Stimulated activated CD4-positive, alpha-beta T cell treated with anti-CD3 and anti-CD28 coated beads, Interleukin-15, amount 100 ng/mL, for 24 hours (primary cell): ENCODE results near the gene TOX2.

ENCODE experiments used
- DNase-seq: peaks from one replicate; pipeline ENCODE4 v3.0.0-alpha.2; 2020

The TOX2 gene

DNA sequence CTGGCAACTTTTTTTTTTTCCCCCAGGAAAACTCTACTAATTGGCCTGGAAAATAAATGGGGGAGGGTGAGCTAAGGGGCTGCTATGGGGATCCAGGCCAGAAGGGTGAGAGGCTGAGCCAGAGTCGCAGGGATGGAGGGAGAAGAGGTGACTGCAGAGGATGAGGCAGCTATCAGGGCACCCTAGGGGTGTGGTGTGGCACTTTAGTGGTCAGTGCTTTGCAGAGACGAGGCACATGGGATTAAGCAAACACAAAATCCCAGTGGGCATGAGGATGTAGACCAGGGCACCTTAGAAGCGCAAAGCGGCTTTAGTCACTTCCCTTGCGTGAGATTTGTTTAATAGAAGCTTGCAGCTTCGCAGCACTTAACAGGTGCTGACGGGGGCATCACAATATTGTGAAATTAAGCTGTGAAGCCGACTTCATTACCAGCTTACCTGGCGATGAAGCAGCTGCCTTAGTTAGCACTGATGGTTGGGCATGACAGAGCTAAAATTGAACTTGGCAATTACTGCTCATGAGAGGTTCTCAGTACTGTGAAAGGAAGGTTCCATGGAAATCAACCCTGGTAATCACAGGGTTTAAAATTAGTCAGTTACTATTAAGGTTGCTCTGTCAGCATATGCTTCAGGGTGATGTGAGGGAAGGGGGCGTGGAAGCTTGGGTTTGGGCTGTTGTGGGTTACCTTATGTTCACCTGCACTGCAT, 26.0 kb downstream of the TOX2 start:
- no peak for DNase-seq

GRCh38 chr20:43941476-43942200, 27.0 kb downstream of the TOX2 start:
- no peak for DNase-seq

- no peak for DNase-seq
These were observed 27.5 kb downstream of the TOX2 start for GRCh38 chr20:43942201-43942590.

GRCh38 chr20:43942667-43943285, 28.1 kb downstream of the TOX2 start:
- DNase-seq = peak; percentile 14

- DNase-seq = no peak
These were observed 29.1 kb downstream of the TOX2 start for GRCh38 chr20:43943725-43944124.

- DNase-seq = no peak
These were observed 30.1 kb downstream of the TOX2 start for GRCh38 chr20:43944653-43945235.

DNA sequence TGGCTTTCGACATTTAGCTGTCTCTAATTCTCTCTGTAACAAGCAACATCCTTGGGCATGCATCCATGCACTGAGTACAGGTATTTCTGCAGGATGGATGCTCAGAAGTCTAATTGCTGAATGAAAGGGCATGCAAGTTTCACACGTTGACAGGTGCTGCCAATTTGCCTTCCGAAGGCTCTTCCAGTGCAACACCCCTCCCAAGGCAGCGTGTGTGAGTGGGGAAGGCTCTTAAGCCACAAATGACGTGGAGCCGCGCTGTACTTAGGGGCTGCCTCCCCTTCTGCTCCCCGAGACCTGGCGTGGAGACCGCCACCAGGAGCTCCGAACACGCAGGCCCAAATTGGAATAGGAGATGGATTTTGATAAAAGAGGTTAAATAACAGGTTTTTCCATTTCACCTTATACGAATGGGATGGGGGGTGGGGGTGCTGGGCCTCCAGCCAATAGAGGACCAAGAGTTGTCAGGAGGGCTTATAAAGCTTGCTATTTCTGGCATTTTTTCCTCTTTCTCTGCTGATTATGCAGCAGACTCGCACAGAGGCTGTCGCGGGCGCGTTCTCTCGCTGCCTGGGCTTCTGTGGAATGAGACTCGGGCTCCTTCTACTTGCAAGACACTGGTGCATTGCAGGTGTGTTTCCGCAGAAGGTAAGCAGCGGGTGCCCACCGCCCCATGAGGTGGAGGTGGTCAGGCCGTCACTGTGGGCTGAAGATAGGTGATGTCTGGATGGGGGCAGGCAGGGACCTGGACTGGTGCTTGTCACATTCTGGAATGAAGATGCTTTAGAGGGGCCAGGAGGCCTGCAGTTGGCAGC, 30.9 kb downstream of the TOX2 start:
- DNase-seq = no peak

- DNase-seq = no peak
These were observed 31.5 kb downstream of the TOX2 start for GRCh38 chr20:43946206-43946491.

GRCh38 chr20:43946659-43947315, 32.1 kb downstream of the TOX2 start:
- DNase-seq = peak; percentile 22

GRCh38 chr20:43947316-43947710, 32.7 kb downstream of the TOX2 start:
- no peak for DNase-seq

- DNase-seq = no peak
These were observed 33.8 kb downstream of the TOX2 start for GRCh38 chr20:43948455-43948854.

DNA sequence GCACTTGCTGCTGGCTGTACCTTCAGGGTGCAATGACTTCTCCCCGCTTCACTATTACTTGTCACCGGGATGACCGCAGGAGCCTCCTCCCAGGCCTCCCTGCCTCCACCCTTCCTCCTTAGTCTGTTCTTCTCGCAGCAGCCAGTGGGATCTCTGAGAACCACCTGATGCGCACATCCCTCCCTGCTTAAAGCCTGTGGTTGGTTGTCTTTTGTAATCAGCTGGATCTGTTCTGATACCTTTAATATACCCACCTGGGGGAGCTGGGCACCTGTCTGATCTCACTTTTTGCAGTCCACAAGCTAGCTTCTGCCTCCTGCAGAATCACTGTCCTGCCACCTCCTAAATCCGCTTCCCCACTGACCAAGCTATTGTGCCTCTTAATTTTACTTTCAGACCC, 34.6 kb downstream of the TOX2 start:
- no peak for DNase-seq

DNA sequence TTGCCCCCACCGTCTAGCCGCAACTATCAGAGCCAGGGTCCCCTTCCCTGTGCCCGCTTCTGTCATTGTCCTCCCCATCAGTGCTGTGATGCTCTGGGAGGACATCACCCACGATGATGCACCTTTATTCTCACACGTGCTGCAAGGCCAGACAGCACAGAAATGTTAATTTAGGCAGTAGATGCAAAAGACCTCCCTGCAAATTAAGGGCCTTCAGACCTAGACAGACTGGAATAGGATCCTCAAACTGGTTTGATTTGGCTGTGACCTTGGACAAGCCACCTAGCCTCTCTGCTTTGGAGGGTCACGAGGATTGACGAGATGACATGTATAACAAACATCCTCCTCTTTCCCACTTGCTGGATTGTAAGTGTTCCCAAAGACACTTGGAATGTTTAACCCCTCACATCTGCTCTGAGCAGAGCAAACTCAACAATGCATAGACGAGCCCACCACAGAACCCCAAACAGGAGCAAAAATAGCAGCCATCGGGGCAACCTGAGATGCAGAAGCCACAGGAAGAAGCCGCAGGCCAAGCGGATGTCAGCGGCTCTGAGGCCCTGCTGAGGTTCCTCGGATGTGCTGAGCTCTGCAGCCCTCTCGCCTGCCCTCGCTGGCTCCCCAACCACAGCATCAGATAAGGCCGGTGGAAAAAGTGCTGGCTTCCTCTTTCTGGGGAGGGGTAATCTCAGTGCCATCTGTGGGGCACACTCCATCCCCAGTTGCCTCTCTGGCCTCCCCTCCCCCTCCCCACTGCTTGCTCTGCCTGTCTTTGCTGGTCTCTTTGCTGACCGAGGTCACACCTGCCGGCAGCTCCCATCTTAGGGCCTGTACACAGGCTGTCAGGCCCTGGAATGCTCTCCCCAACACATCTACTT, 35.3 kb downstream of the TOX2 start:
- DNase-seq = peak; percentile 82

- DNase-seq = no peak
These were observed 39.4 kb downstream of the TOX2 start for GRCh38 chr20:43953919-43954592.

GRCh38 chr20:43954704-43955061, 40.0 kb downstream of the TOX2 start:
- DNase-seq = no peak

- DNase-seq = peak; percentile 66
These were observed 40.6 kb downstream of the TOX2 start for GRCh38 chr20:43955062-43955749.

- DNase-seq = no peak
These were observed 41.1 kb downstream of the TOX2 start for GRCh38 chr20:43955750-43956191.

DNA sequence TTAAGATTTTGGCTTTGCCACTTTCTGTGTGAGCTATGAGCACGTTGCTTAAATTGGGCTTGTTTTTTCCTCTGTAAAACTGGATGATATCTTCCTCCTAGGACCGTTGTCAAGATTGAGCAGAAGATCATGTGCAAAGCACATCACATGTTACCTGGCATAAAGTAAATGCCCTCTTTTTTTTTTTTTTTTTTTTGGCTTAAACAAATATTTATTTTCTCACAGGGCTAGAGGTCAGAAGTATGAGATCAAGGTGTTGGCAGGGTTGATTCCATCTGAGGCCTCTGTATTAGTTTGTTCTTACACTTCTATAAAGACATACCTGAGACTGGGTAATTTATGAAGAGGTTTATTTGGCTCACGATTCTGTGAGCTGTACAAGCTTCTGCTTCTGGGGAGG, 42.7 kb downstream of the TOX2 start:
- DNase-seq = no peak

- DNase-seq = no peak
These were observed 44.0 kb downstream of the TOX2 start for GRCh38 chr20:43958626-43959025.
